ENCODE results near the gene ARRDC1.
"Not testable (repeated sequence)": the region's sequence is repeated elsewhere in the genome, so short reads cannot be mapped to it uniquely, and the experiment has no call there.

ARRDC1 gene, protein sequence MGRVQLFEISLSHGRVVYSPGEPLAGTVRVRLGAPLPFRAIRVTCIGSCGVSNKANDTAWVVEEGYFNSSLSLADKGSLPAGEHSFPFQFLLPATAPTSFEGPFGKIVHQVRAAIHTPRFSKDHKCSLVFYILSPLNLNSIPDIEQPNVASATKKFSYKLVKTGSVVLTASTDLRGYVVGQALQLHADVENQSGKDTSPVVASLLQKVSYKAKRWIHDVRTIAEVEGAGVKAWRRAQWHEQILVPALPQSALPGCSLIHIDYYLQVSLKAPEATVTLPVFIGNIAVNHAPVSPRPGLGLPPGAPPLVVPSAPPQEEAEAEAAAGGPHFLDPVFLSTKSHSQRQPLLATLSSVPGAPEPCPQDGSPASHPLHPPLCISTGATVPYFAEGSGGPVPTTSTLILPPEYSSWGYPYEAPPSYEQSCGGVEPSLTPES

DNA sequence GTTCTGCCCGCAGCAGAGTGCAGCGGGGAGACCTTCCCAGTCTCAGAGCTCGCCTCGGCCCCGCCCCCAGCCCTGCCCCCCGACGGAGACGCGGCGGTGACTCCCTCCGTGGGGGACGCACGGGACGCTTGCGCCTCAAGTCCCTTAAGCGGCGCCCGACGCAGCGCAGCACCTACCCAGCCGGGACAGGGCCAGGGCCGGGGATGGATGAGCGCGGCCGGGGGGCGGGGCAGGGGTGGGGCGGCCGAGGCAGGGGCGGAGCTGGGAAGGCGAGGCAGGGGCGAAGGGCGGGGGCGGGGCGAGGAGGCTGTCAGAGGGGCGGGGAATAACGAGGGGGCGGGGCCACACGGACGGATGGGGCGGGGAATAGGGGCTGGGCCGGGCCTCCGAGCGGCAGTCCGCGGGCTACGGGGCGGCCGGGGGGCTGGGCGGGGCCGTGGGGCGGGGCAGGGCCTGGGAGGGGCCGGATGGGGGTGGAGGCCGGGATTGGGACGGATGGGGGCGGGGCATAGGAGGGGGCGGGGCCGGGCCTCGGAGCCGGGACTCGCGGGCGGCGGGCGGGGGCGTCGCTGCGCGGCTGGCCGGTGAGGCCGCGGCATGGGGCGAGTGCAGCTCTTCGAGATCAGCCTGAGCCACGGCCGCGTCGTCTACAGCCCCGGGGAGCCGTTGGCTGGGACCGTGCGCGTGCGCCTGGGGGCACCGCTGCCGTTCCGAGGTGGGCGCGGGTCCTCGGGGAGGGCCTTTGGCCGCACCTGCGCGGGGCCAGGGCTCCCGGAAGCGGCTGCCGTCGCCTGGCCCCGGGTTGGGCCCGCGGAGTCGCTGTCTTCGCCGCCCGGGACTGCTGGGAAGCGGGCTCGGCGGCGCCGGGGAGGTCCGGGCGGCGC is at the start of gene ARRDC1:
Gene ARRDC1, plus strand, starts transcription at position 566 of the 884 bp plus-strand sequence. Its CDS starts 32 bp downstream, at position 598.
- Histone ChIP-seq H3K9ac (ENCODE audit: low read depth, low read length) (peak within 1 kb of the TSS; percentile 60), H3K4me1 (ENCODE audit: control insufficient read depth, insufficient read depth, low read length) (peaks cover 3% of the 10 kb centered on the region), H3K27me3 (ENCODE audit: control insufficient read depth, insufficient read depth, low read length) (peaks cover 8% of the 10 kb centered on the region), H3K36me3 (ENCODE audit: control insufficient read depth, insufficient read depth, low read length) (no peaks in the 10 kb centered on the region), H3K4me3 (ENCODE audit: low read depth, low read length) (peak within 1 kb of the TSS; percentile 68), H3K9me3 (ENCODE audit: control insufficient read depth, insufficient read depth, low read length) (no peaks in the 10 kb centered on the region)

DNA sequence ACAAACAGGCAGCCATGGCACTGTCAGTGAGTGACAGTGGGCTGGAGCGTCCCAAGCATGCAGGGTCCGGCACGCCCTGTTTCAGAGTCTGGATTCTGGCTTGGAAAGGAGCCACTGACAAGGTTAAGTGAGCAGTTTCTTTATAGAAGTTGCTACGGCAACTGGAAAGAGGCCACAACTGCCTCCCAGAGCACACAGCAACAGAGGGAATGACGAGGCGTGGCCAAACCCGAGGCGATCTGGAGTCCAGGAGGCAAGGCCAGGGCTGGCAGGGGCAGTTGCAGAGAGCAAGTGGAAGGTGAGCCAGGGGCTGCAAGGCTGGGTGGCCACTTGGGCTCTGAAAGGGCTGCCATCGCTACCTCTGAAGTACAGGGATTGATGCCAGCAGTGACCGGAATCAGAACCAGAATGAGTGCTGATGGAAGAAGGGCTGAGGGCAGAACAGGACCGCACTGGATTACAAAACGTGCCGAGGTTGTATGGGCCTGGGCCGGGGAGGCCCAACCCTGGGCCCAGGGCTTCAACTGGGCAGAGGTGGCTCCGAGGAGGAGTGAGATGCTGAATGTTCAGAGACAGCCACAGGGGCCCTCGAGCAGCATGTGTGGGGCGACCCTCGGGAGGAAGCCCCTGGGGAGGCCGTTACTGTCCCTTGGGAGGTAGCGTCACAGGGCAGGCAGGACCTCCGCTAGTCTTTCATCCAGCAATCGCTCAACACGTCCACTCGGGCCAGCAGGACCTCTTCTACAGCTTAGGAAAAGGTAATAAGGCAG is 49.2 kb upstream of the ARRDC1 start:
- no peaks in the 10 kb centered on the region for H3K4me1 ChIP-seq (ENCODE audit: control insufficient read depth, insufficient read depth, low read length)
- no peaks in the 10 kb centered on the region for H3K27me3 ChIP-seq (ENCODE audit: control insufficient read depth, insufficient read depth, low read length)
- H3K36me3 ChIP-seq (ENCODE audit: control insufficient read depth, insufficient read depth, low read length): peaks cover 21% of the 10 kb centered on the region
- no peaks in the 10 kb centered on the region for H3K9me3 ChIP-seq (ENCODE audit: control insufficient read depth, insufficient read depth, low read length)
- no peak overlapping the region for H3K4me3 ChIP-seq (ENCODE audit: low read depth, low read length)
- no peak overlapping the region for H3K9ac ChIP-seq (ENCODE audit: low read depth, low read length)

DNA sequence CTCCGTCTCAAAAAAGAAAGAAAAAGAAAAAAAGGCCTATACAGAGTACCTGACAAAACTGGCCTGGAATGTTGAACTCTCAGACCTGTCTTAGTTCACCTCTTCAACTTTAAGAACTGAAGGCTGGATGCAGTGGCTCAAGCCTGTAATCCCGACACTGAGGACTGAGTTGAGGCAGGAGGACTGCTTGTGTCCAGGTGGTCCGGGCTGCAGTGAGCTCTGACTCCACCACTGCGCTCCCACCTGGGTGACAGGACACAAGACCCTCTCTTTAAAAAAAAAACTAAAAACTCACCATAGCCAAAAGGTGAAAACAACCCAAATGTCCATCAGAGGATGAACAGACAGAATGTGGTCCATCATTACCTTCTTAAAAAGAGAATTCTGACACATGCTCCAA is 47.4 kb upstream of the ARRDC1 start:
- no peaks in the 10 kb centered on the region for H3K9me3 ChIP-seq (ENCODE audit: control insufficient read depth, insufficient read depth, low read length)
- H3K9ac ChIP-seq (ENCODE audit: low read depth, low read length): no peak overlapping the region
- peaks cover 22% of the 10 kb centered on the region for H3K36me3 ChIP-seq (ENCODE audit: control insufficient read depth, insufficient read depth, low read length)
- no peak overlapping the region for H3K4me3 ChIP-seq (ENCODE audit: low read depth, low read length)
- H3K4me1 ChIP-seq (ENCODE audit: control insufficient read depth, insufficient read depth, low read length): no peaks in the 10 kb centered on the region
- H3K27me3 ChIP-seq (ENCODE audit: control insufficient read depth, insufficient read depth, low read length): no peaks in the 10 kb centered on the region

DNA sequence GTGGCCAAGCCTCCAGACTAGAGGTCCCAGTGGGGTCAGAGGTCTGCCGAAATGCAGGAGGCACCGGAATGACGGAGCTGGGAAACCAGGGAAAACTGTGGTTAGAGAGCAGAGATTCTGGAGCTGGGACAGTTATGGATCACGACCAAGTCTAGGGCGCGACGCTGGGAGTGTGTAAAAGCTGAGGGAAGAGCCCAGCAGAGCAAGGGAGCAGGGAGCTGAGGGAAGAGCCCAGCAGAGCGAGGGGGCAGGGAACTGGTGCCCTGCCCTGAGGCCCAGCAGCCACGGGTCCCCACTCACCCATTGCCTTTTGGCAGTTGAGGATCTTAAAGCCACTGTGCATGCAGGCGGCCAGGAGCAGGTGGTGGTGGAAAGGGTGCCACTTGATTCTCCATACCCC is 41.4 kb upstream of the ARRDC1 start:
- no peaks in the 10 kb centered on the region for H3K4me1 ChIP-seq (ENCODE audit: control insufficient read depth, insufficient read depth, low read length)
- no peaks in the 10 kb centered on the region for H3K9me3 ChIP-seq (ENCODE audit: control insufficient read depth, insufficient read depth, low read length)
- H3K36me3 ChIP-seq (ENCODE audit: control insufficient read depth, insufficient read depth, low read length): peaks cover 24% of the 10 kb centered on the region
- no peak overlapping the region for H3K4me3 ChIP-seq (ENCODE audit: low read depth, low read length)
- H3K27me3 ChIP-seq (ENCODE audit: control insufficient read depth, insufficient read depth, low read length): no peaks in the 10 kb centered on the region
- H3K9ac ChIP-seq (ENCODE audit: low read depth, low read length): no peak overlapping the region

DNA sequence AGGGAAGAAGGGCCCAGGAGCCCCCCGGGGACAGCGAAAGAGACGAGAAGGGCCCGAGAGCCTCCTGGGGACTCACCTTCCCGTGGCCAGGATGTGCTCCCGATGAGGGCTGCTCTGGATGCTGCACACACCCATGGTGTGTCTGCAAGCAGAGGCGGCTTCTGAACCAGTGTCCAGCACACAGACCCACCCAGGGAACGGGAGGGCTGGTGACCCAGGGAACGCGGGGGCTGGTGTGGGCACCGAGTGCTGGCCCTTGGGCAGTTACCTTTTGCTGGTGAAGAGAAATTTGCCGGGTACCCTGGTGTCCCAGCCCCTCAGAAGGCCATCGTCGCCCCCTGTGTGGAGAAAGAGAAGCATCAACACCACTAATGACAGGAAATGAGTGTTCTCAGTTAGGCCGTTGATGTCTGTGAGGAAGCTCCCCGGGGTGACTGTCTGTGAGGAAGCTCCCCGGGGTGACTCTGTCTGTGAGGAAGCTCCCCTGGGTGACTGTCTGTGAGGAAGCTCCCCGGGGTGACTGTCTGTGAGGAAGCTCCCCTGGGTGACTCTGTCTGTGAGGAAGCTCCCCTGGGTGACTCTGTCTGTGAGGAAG is 40.6 kb upstream of the ARRDC1 start:
- Histone ChIP-seq H3K36me3 (ENCODE audit: control insufficient read depth, insufficient read depth, low read length) (peaks cover 24% of the 10 kb centered on the region), H3K9ac (ENCODE audit: low read depth, low read length) (no peak overlapping the region)

DNA sequence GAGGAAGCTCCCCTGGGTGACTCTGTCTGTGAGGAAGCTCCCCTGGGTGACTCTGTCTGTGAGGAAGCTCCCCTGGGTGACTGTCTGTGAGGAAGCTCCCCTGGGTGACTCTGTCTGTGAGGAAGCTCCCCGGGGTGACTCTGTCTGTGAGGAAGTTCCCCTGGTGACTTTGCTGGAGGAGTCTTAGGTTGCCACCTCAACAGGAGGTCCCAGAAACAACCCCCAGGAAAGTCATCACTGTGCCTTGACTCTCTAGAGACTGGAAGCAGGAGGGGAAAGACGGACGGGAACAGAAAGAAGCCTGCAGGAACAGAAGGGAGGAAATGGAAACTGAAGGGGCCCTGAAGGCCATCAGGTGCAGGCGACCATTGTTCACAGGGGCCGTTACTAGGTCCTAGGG is 37.0 kb upstream of the ARRDC1 start:
- H3K9ac ChIP-seq (ENCODE audit: low read depth, low read length); H3K9me3 ChIP-seq (ENCODE audit: control insufficient read depth, insufficient read depth, low read length): not testable (repeated sequence)
- H3K36me3 ChIP-seq (ENCODE audit: control insufficient read depth, insufficient read depth, low read length): peaks cover 32% of the 10 kb centered on the region

More for the DNA sequence above, 40.6 kb upstream of the ARRDC1 start:
- Histone ChIP-seq H3K4me3 (ENCODE audit: low read depth, low read length) (no peak overlapping the region), H3K4me1 (ENCODE audit: control insufficient read depth, insufficient read depth, low read length) (no peaks in the 10 kb centered on the region), H3K27me3 (ENCODE audit: control insufficient read depth, insufficient read depth, low read length) (no peaks in the 10 kb centered on the region), H3K9me3 (ENCODE audit: control insufficient read depth, insufficient read depth, low read length) (no peaks in the 10 kb centered on the region)

DNA sequence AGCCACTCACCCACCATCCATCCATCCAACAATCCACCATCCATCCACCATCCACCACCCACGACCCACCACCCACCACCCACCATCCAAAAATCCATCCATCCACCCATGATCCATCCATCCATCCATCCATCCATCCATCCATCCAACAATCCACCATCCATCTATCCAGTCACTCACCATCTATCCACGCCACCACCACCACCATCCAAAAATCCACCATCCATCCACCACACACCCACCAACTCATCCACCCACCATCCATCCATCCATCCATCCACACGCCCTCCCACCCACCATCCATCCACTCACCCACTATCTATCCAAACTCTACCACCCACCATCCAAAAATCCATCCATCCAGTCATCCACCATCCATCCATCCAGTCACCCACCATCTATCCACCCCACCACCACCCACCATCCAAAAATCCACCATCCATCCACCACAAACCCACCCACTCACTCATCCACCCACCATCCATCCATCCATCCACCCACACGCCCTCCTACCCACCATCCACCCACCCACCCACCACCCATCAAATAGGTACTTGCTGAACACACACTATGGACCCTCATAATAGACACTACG is 35.8 kb upstream of the ARRDC1 start:
- Histone ChIP-seq H3K9me3 (ENCODE audit: control insufficient read depth, insufficient read depth, low read length) (no peaks in the 10 kb centered on the region), H3K4me1 (ENCODE audit: control insufficient read depth, insufficient read depth, low read length) (no peaks in the 10 kb centered on the region), H3K9ac (ENCODE audit: low read depth, low read length) (no peak overlapping the region), H3K36me3 (ENCODE audit: control insufficient read depth, insufficient read depth, low read length) (peaks cover 26% of the 10 kb centered on the region), H3K4me3 (ENCODE audit: low read depth, low read length) (no peak overlapping the region), H3K27me3 (ENCODE audit: control insufficient read depth, insufficient read depth, low read length) (no peaks in the 10 kb centered on the region)

More for the DNA sequence above, 37.0 kb upstream of the ARRDC1 start:
- H3K4me3 ChIP-seq (ENCODE audit: low read depth, low read length); H3K4me1 ChIP-seq (ENCODE audit: control insufficient read depth, insufficient read depth, low read length); H3K27me3 ChIP-seq (ENCODE audit: control insufficient read depth, insufficient read depth, low read length): not testable (repeated sequence)

DNA sequence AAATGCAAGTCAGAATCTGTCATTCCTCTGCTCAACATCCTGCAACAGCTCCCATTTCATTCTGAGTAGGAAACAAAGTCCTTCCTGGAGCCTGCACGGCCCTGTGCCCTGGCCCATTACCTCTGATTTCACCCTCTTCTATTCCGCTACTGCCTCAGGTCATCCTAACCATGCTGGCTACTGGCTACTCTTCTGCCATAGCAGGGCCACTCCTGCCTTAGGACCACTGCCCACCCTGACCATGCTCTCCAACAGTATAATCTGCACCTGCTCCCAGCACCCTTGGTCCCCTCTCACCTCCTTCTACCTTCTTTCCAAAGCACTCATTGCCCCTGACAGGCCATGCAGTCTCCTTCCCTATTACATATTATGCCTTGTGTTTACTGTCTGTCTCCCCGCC is 34.9 kb upstream of the ARRDC1 start:
- Histone ChIP-seq H3K4me3 (ENCODE audit: low read depth, low read length) (no peak overlapping the region), H3K36me3 (ENCODE audit: control insufficient read depth, insufficient read depth, low read length) (peaks cover 30% of the 10 kb centered on the region), H3K4me1 (ENCODE audit: control insufficient read depth, insufficient read depth, low read length) (no peaks in the 10 kb centered on the region), H3K9me3 (ENCODE audit: control insufficient read depth, insufficient read depth, low read length) (no peaks in the 10 kb centered on the region), H3K9ac (ENCODE audit: low read depth, low read length) (no peak overlapping the region), H3K27me3 (ENCODE audit: control insufficient read depth, insufficient read depth, low read length) (no peaks in the 10 kb centered on the region)

DNA sequence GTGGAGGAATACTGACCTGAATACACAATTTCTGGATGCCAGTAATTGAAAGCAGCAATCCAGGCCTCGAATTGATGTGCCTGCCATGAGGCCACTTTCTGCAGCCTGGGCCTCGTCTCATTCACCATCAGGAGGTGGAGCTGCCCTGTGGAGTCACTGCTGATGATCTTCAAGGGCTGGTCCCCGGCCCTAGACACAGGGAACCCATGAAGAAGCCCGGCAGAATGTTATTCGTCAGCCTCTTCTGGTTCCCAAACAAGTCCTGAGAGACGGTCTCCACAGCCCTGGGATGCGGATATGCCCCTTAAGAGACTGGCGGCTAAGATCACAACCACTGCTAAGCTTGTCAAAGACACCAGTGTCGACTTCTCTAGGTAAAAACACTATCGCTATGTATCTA is 31.3 kb upstream of the ARRDC1 start:
- H3K4me3 ChIP-seq (ENCODE audit: low read depth, low read length): no peak overlapping the region
- no peaks in the 10 kb centered on the region for H3K4me1 ChIP-seq (ENCODE audit: control insufficient read depth, insufficient read depth, low read length)
- peaks cover 32% of the 10 kb centered on the region for H3K36me3 ChIP-seq (ENCODE audit: control insufficient read depth, insufficient read depth, low read length)
- no peak overlapping the region for H3K9ac ChIP-seq (ENCODE audit: low read depth, low read length)
- H3K27me3 ChIP-seq (ENCODE audit: control insufficient read depth, insufficient read depth, low read length): no peaks in the 10 kb centered on the region
- no peaks in the 10 kb centered on the region for H3K9me3 ChIP-seq (ENCODE audit: control insufficient read depth, insufficient read depth, low read length)

DNA sequence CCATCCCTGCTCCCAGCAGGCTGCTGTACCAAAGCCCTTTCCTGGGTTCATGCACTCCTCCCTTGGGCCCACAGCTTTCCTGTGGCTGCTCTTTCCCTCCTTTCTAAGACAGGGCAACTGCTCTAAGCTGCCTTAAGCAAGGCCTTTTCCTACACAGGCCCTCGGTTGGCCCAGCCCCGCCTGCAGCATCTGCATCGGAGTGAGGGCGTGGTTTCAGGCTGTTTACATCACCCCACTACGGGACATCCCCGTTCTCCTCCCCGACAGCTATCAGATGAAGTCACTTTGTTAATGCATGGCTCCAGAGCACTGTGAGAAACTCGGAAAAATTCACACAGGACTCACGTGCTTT is 30.1 kb upstream of the ARRDC1 start:
- Histone ChIP-seq H3K4me1 (ENCODE audit: control insufficient read depth, insufficient read depth, low read length) (no peaks in the 10 kb centered on the region), H3K9me3 (ENCODE audit: control insufficient read depth, insufficient read depth, low read length) (no peaks in the 10 kb centered on the region), H3K27me3 (ENCODE audit: control insufficient read depth, insufficient read depth, low read length) (no peaks in the 10 kb centered on the region), H3K4me3 (ENCODE audit: low read depth, low read length) (no peak overlapping the region), H3K9ac (ENCODE audit: low read depth, low read length) (no peak overlapping the region), H3K36me3 (ENCODE audit: control insufficient read depth, insufficient read depth, low read length) (peaks cover 32% of the 10 kb centered on the region)
